B cell (primary cell): ENCODE data around the gene CHCHD3.

Experiments used
- EZH2 ChIP-seq: IDR thresholded peaks from 2 replicates; pipeline ENCODE4 v1.6.1; 2012; ENCODE audit warnings: borderline replicate concordance, low read depth, mild to moderate bottlenecking, moderate library complexity, low read length; ENCODE audit not compliant: insufficient read depth, poor library complexity, severe bottlenecking
- TF ChIP-seq, protein P1 (sequence below): fragments of 200-600 bp; IDR thresholded peaks from one replicate; pipeline ENCODE4 v1.8.0; 2022; ENCODE audit warnings: antibody characterized with exemption, mild to moderate bottlenecking

- TF ChIP-seq, protein P1, sequence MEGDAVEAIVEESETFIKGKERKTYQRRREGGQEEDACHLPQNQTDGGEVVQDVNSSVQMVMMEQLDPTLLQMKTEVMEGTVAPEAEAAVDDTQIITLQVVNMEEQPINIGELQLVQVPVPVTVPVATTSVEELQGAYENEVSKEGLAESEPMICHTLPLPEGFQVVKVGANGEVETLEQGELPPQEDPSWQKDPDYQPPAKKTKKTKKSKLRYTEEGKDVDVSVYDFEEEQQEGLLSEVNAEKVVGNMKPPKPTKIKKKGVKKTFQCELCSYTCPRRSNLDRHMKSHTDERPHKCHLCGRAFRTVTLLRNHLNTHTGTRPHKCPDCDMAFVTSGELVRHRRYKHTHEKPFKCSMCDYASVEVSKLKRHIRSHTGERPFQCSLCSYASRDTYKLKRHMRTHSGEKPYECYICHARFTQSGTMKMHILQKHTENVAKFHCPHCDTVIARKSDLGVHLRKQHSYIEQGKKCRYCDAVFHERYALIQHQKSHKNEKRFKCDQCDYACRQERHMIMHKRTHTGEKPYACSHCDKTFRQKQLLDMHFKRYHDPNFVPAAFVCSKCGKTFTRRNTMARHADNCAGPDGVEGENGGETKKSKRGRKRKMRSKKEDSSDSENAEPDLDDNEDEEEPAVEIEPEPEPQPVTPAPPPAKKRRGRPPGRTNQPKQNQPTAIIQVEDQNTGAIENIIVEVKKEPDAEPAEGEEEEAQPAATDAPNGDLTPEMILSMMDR, result no peak
- TF ChIP-seq EZH2, result no peak
Observed at GRCh38 chr7:132965951-132966350, 115.9 kb downstream of the CHCHD3 start.
